NT2/D1 (cell line): Measurements from ENCODE around the gene SLIT3.

Source experiments
- SUZ12 ChIP-seq: IDR thresholded peaks from 2 replicates; pipeline ENCODE4 v1.6.1; 2011; ENCODE audit not compliant: insufficient read length, insufficient read depth; ENCODE audit errors: extremely low read depth
- YY1 ChIP-seq: IDR thresholded peaks from 2 replicates; pipeline ENCODE4 v1.6.1; 2011; ENCODE audit not compliant: insufficient read length, insufficient read depth
- ZNF274 ChIP-seq: IDR thresholded peaks from 2 replicates; pipeline ENCODE4 v1.6.1; 2011; ENCODE audit warnings: mild to moderate bottlenecking, low read depth, low read length

DNA sequence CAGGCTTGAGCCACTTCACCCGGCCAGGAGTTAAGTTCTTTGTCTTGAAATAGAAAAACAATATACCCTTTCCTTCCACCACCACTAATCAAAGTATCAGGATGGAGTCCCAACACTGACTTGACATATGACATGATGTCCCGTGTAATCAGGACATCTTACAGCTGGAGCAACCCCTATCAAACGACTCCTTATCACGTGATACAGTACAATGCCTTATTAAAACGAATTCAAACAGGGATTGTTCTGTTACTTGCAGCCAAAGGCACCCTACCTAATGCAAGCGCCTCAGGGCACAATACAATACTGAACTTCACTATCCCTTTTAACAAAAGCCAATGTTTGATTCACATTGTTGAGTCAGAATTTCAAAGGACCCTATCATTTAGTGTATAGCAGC is 261.3 kb downstream of the SLIT3 start:
- TF ChIP-seq YY1: no peak
- no peak for TF ChIP-seq ZNF274
- TF ChIP-seq SUZ12: no peak
